Testis (tissue), 2 donors: Measurements from ENCODE around the gene GSTT2.
"Not testable (repeated sequence)": the region's sequence is repeated elsewhere in the genome, so short reads cannot be mapped to it uniquely, and the experiment has no call there.

ENCODE experiments used
- CTCF ChIP-seq, 3 experiments: fragments of 450-650 bp in 2 of 3; fragments of 200-600 bp in 1 of 3; sonication (generic) in 1 of 3; IDR thresholded peaks; one replicate each; pipeline ENCODE4 v1.5.1; 2016 to 2019; ENCODE audit warnings: antibody characterized with exemption in 3 of 3, mild to moderate bottlenecking in 2 of 3, moderate library complexity in 1 of 3
- POLR2A ChIP-seq: fragments of 450-650 bp; IDR thresholded peaks from one replicate; pipeline ENCODE4 v1.6.1; 2017; ENCODE audit warnings: antibody characterized with exemption, mild to moderate bottlenecking, moderate library complexity

GRCh38 chr22:23956301-23956900 is 23.5 kb upstream of the GSTT2 start:
- TF ChIP-seq CTCF (IDR thresholded peaks at IDR 0.05), result peak; percentile 75 to 91 (median 81)
- not testable (repeated sequence) for TF ChIP-seq POLR2A
